DND-41 (cell line): ENCODE results near the gene PTPRN2.

Experiments
- ATAC-seq: fragments of 200-7000 bp; cut with Tn5 transposase; 3 replicates; pipeline ENCODE4 v1.9.1; 2021; ENCODE audit warnings: low read depth; ENCODE audit not compliant: insufficient read depth
- DNase-seq: peaks from one replicate; pipeline ENCODE4 v3.0.0-alpha.2; 2020
- H2AFZ ChIP-seq: 2 replicates; pipeline ENCODE4 v1.6.0; 2012; ENCODE audit warnings: low read depth, low read length
- H3K27ac ChIP-seq: 2 replicates; pipeline ENCODE4 v1.5.1; 2012; ENCODE audit warnings: low read length, inconsistent platforms
- H3K27me3 ChIP-seq: fragments of 200-600 bp; sonication (generic); 2 replicates; pipeline ENCODE4 v1.6.0; 2012; ENCODE audit warnings: low read length, mild to moderate bottlenecking, inconsistent platforms; ENCODE audit not compliant: insufficient read depth, poor library complexity
- H3K36me3 ChIP-seq: 2 replicates; pipeline ENCODE4 v1.5.1; 2012; ENCODE audit warnings: low read length, inconsistent platforms; ENCODE audit not compliant: insufficient read depth
- H3K4me1 ChIP-seq: 2 replicates; pipeline ENCODE4 v1.5.1; 2012; ENCODE audit warnings: mild to moderate bottlenecking, low read length; ENCODE audit not compliant: insufficient read depth
- H3K4me2 ChIP-seq: 2 replicates; pipeline ENCODE4 v1.6.0; 2012; ENCODE audit warnings: mild to moderate bottlenecking, moderate library complexity, low read length, inconsistent platforms; ENCODE audit not compliant: insufficient read depth
- H3K4me3 ChIP-seq, 2 experiments: fragments of 200-600 bp in 1 of 2; shearing (Covaris generic) in 1 of 2; 2 replicates each; pipeline ENCODE4 v1.5.1; 2012 to 2016; ENCODE audit warnings: inconsistent platforms in 2 of 2, low read length in 2 of 2, mild to moderate bottlenecking in 2 of 2, low read depth in 1 of 2, moderate library complexity in 1 of 2
- H3K79me2 ChIP-seq: 2 replicates; pipeline ENCODE4 v1.6.0; 2012; ENCODE audit warnings: low read length, inconsistent platforms; ENCODE audit not compliant: insufficient read depth
- H3K9ac ChIP-seq: 2 replicates; pipeline ENCODE4 v1.6.0; 2012; ENCODE audit warnings: low read depth, mild to moderate bottlenecking, inconsistent platforms, low read length, moderate library complexity
- H3K9me3 ChIP-seq: 2 replicates; pipeline ENCODE4 v1.5.1; 2012; ENCODE audit warnings: low read length, moderate library complexity, mild to moderate bottlenecking, inconsistent platforms; ENCODE audit not compliant: insufficient read depth, severe bottlenecking
- H4K20me1 ChIP-seq: 2 replicates; pipeline ENCODE4 v1.6.0; 2012; ENCODE audit warnings: low read length; ENCODE audit not compliant: insufficient read depth
- CTCF ChIP-seq: IDR thresholded peaks from 2 replicates; pipeline ENCODE4 v1.5.1; 2012; ENCODE audit warnings: borderline replicate concordance, low read length, moderate library complexity, mild to moderate bottlenecking; ENCODE audit not compliant: poor library complexity, severe bottlenecking; ENCODE audit errors: extremely low read depth
- EZH2 ChIP-seq: IDR thresholded peaks from 3 replicates; pipeline ENCODE4 v1.6.1; 2012; ENCODE audit warnings: borderline replicate concordance, low read depth, mild to moderate bottlenecking, moderate library complexity, low read length, inconsistent platforms; ENCODE audit not compliant: severe bottlenecking

The PTPRN2 gene

GRCh38 chr7:157750291-157750690 lies 837.3 kb downstream of the PTPRN2 start:
- DNase-seq (no peak), ATAC-seq (no peak)
- Histone ChIP-seq H3K79me2 (no peaks in the 10 kb centered on the region), H3K27ac (no peak overlapping the region), H3K4me1 (no peaks in the 10 kb centered on the region), H3K4me2 (no peak overlapping the region), H2AFZ (no peak overlapping the region), H3K9ac (no peak overlapping the region), H3K36me3 (no peaks in the 10 kb centered on the region), H3K4me3 (no peak overlapping the region), H3K9me3 (no peaks in the 10 kb centered on the region), H4K20me1 (no peaks in the 10 kb centered on the region; the same call in 1 of the 2 replicates), H3K27me3 (no peaks in the 10 kb centered on the region)
- no peak for TF ChIP-seq EZH2

- Histone ChIP-seq H3K27ac (no peak overlapping the region), H3K9me3 (no peaks in the 10 kb centered on the region), H3K4me1 (no peaks in the 10 kb centered on the region), H3K27me3 (no peaks in the 10 kb centered on the region), H3K79me2 (no peaks in the 10 kb centered on the region), H3K9ac (no peak overlapping the region), H4K20me1 (no peaks in the 10 kb centered on the region), H3K4me2 (no peak overlapping the region), H2AFZ (no peak overlapping the region), H3K36me3 (no peaks in the 10 kb centered on the region), H3K4me3 (no peak overlapping the region)
- no peak for TF ChIP-seq CTCF
- no peak for TF ChIP-seq EZH2
- DNase-seq: no peak
- peak; percentile 27; the same call in 2 of the 3 replicates for ATAC-seq
Measured at GRCh38 chr7:157745721-157746709, 841.6 kb downstream of the PTPRN2 start.

- DNase-seq: no peak
- no peak overlapping the region for H3K27ac ChIP-seq
- H3K9me3 ChIP-seq: no peaks in the 10 kb centered on the region
- H3K79me2 ChIP-seq: no peaks in the 10 kb centered on the region
- H3K9ac ChIP-seq: no peak overlapping the region
- H2AFZ ChIP-seq: no peak overlapping the region
- no peak overlapping the region for H3K4me2 ChIP-seq
- TF ChIP-seq CTCF (no peak), EZH2 (no peak)
- H3K4me1 ChIP-seq: no peaks in the 10 kb centered on the region
- H3K4me3 ChIP-seq: no peak overlapping the region
- no peaks in the 10 kb centered on the region for H3K36me3 ChIP-seq
- H4K20me1 ChIP-seq: no peaks in the 10 kb centered on the region
- ATAC-seq: no peak
- no peaks in the 10 kb centered on the region for H3K27me3 ChIP-seq
Measured at GRCh38 chr7:157744786-157745601, 842.6 kb downstream of the PTPRN2 start.
